Measurements from ENCODE around the gene TOPBP1.

DNA sequence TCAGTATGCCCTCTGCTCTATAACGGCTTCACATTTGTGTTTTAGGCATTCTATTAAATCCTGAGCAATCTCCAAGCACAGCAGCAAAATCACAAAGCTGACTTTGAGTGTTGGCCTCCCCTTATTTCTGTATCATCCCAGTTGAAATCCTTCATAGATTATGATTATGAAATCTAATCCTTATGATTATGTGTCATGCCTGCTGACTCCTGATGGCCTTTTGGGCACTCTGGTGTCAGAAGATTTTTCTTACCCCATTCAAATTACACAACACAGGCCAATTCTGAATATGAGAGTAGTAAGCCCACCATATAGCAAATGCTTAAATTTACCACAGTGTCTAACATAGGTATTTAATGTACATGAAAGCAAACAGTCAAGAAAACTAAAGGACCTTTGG is 53.9 kb downstream of the TOPBP1 start:
- TF ChIP-seq POLR2A (IDR thresholded peaks at IDR 0.05) (no peak), CTCF (IDR thresholded peaks at IDR 0.05) (no peak)
